H9 (cell line): ENCODE results near the gene ENTR1. TPM values are rescaled to one million over a fixed set of nuclear protein-coding genes. Genes with fewer than 3 reads are reported as not detected.

Experiments used
- DNase-seq: peaks from one replicate; pipeline ENCODE4 v3.0.0-alpha.2; 2017
- H2AFZ ChIP-seq: one replicate; pipeline ENCODE4 v1.6.1; 2013; ENCODE audit warnings: mild to moderate bottlenecking, low read length, control low read depth, moderate library complexity
- H2AK5ac ChIP-seq: 2 replicates; pipeline ENCODE4 v1.6.1; 2013; ENCODE audit warnings: low read length, control low read depth, mixed read lengths; ENCODE audit not compliant: insufficient read length
- H2BK120ac ChIP-seq: one replicate; pipeline ENCODE4 v1.6.1; 2013; ENCODE audit warnings: low read depth, mild to moderate bottlenecking, low read length, control low read depth, inconsistent platforms; ENCODE audit not compliant: poor library complexity, severe bottlenecking
- H2BK12ac ChIP-seq: 2 replicates; pipeline ENCODE4 v1.6.1; 2013; ENCODE audit warnings: low read length, control low read depth, mixed read lengths, low read depth; ENCODE audit not compliant: insufficient read length
- H2BK15ac ChIP-seq: 2 replicates; pipeline ENCODE4 v1.6.1; 2013; ENCODE audit warnings: low read depth, low read length, control low read depth
- H2BK20ac ChIP-seq: one replicate; pipeline ENCODE4 v1.6.1; 2013; ENCODE audit warnings: low read depth, mild to moderate bottlenecking, low read length, control low read depth, inconsistent platforms; ENCODE audit not compliant: poor library complexity, severe bottlenecking
- H2BK5ac ChIP-seq: 2 replicates; pipeline ENCODE4 v1.6.1; 2013; ENCODE audit warnings: low read length, control low read depth, mixed read lengths; ENCODE audit not compliant: insufficient read length
- H3K14ac ChIP-seq: 2 replicates; pipeline ENCODE4 v1.6.1; 2013; ENCODE audit warnings: low read length, control low read depth; ENCODE audit not compliant: insufficient read depth
- H3K18ac ChIP-seq: 2 replicates; pipeline ENCODE4 v1.6.1; 2013; ENCODE audit warnings: low read depth, mild to moderate bottlenecking, mixed read lengths, low read length, control low read depth; ENCODE audit not compliant: insufficient read length
- H3K23ac ChIP-seq: 2 replicates; pipeline ENCODE4 v1.6.1; 2013; ENCODE audit warnings: low read length, control low read depth, mixed read lengths, low read depth; ENCODE audit not compliant: insufficient read length
- H3K23me2 ChIP-seq: 2 replicates; pipeline ENCODE4 v1.6.1; 2013; ENCODE audit warnings: low read depth, mild to moderate bottlenecking, mixed read lengths, low read length, control low read depth; ENCODE audit not compliant: insufficient read length, poor library complexity, severe bottlenecking
- H3K27ac ChIP-seq: 2 replicates; pipeline ENCODE4 v1.5.1; 2013; ENCODE audit warnings: low read length, control low read depth, mixed read lengths, low read depth; ENCODE audit not compliant: insufficient read length
- H3K27me3 ChIP-seq: 2 replicates; pipeline ENCODE4 v1.6.1; 2013; ENCODE audit warnings: low read length, control low read depth, inconsistent platforms; ENCODE audit not compliant: insufficient read depth
- H3K4ac ChIP-seq: 2 replicates; pipeline ENCODE4 v1.6.1; 2013; ENCODE audit warnings: low read depth, mild to moderate bottlenecking, control low read depth, inconsistent platforms, low read length, moderate library complexity
- H3K4me1 ChIP-seq: 2 replicates; pipeline ENCODE4 v1.6.1; 2013; ENCODE audit warnings: low read length, control low read depth, inconsistent platforms; ENCODE audit not compliant: insufficient read depth
- H3K4me2 ChIP-seq: 2 replicates; pipeline ENCODE4 v1.6.1; 2013; ENCODE audit warnings: low read length, control low read depth, mixed read lengths; ENCODE audit not compliant: insufficient read length, insufficient read depth
- H3K56ac ChIP-seq: 2 replicates; pipeline ENCODE4 v1.6.1; 2013; ENCODE audit warnings: low read depth, mild to moderate bottlenecking, mixed read lengths, low read length, control low read depth; ENCODE audit not compliant: insufficient read length
- H3K79me1 ChIP-seq: 2 replicates; pipeline ENCODE4 v1.6.1; 2013; ENCODE audit warnings: low read depth, mild to moderate bottlenecking, moderate library complexity, low read length, control low read depth, inconsistent platforms; ENCODE audit not compliant: insufficient read depth, poor library complexity, severe bottlenecking
- H3K79me2 ChIP-seq: 2 replicates; pipeline ENCODE4 v1.6.1; 2013; ENCODE audit warnings: low read length, control low read depth, inconsistent platforms; ENCODE audit not compliant: insufficient read depth
- H3K9ac ChIP-seq: 2 replicates; pipeline ENCODE4 v1.6.1; 2013; ENCODE audit warnings: low read length, control low read depth, mixed read lengths; ENCODE audit not compliant: insufficient read length; ENCODE audit errors: extremely low read depth
- H3K9me3 ChIP-seq: one replicate; pipeline ENCODE4 v1.6.1; 2013; ENCODE audit warnings: low read depth, low read length, inconsistent platforms; ENCODE audit not compliant: control insufficient read depth
- H3T11ph ChIP-seq: one replicate; pipeline ENCODE4 v1.6.1; 2013; ENCODE audit warnings: mild to moderate bottlenecking, low read length, control low read depth, inconsistent platforms
- H4K20me1 ChIP-seq: one replicate; pipeline ENCODE4 v1.6.1; 2013; ENCODE audit not compliant: control insufficient read depth, insufficient read length, insufficient read depth
- H4K5ac ChIP-seq: 2 replicates; pipeline ENCODE4 v1.6.1; 2013; ENCODE audit warnings: low read depth, mild to moderate bottlenecking, mixed read lengths, low read length, control low read depth; ENCODE audit not compliant: insufficient read length
- H4K8ac ChIP-seq: replicated peaks from 2 replicates; pipeline ENCODE4 v1.6.1; 2013; ENCODE audit warnings: low read length, control low read depth, mixed read lengths, low read depth; ENCODE audit not compliant: insufficient read length
- H4K91ac ChIP-seq: 2 replicates; pipeline ENCODE4 v1.6.1; 2013; ENCODE audit warnings: low read depth, mild to moderate bottlenecking, moderate library complexity, mixed read lengths, low read length, control low read depth; ENCODE audit not compliant: insufficient read length
- H3K27ac Mint-ChIP-seq, 3 experiments: 2 replicates in 2 of 3; 3 replicates in 1 of 3; pipeline ENCODE4 v1.8.0; 2020 to 2021; ENCODE audit warnings: mixed read lengths in 3 of 3, mild to moderate bottlenecking in 1 of 3, moderate library complexity in 1 of 3
- H3K27me3 Mint-ChIP-seq: 2 replicates; pipeline ENCODE4 v1.8.0; 2021; ENCODE audit warnings: low read depth, mild to moderate bottlenecking, moderate library complexity, mixed read lengths
- H3K36me3 Mint-ChIP-seq, 3 experiments: 2 replicates in 2 of 3; 3 replicates in 1 of 3; pipeline ENCODE4 v1.8.0; 2020 to 2021; ENCODE audit warnings: low read depth in 3 of 3, mixed read lengths in 3 of 3; ENCODE audit not compliant: insufficient read depth in 1 of 3
- H3K4me1 Mint-ChIP-seq, 2 experiments: 2 replicates each; pipeline ENCODE4 v1.8.0; 2020; ENCODE audit warnings: mixed read lengths in 2 of 2
- H3K4me3 Mint-ChIP-seq, 2 experiments: 2 replicates in 1 of 2; 3 replicates in 1 of 2; pipeline ENCODE4 v1.8.0; 2020 to 2021; ENCODE audit warnings: mild to moderate bottlenecking in 2 of 2, mixed read lengths in 2 of 2, moderate library complexity in 1 of 2
- H3K9me3 Mint-ChIP-seq, 2 experiments: 2 replicates in 1 of 2; 3 replicates in 1 of 2; pipeline ENCODE4 v1.8.0; 2020; ENCODE audit warnings: mild to moderate bottlenecking in 2 of 2, mixed read lengths in 2 of 2, moderate library complexity in 1 of 2
- WGBS: extraction: QIAGEN DNeasy Blood & Tissue Kit; methylation state at CpG from one replicate; pipeline ENCODE4 v1.1.7; 2013; ENCODE audit warnings: missing lambda C conversion rate, low lambda C conversion rate, mixed read lengths; ENCODE audit not compliant: insufficient read length; ENCODE audit errors: extremely low coverage; 5-methylcytosine and 5-hydroxymethylcytosine counted together
- total RNA-seq: library from RNA; stranded (reverse); gene quantifications from 2 replicates; pipeline ENCODE4 v1.2.1, GENCODE V29; 2021
- TF ChIP-seq, protein P1 (sequence below): fragments of 200-600 bp; sonication (generic); conservative IDR thresholded peaks from 3 replicates; pipeline ENCODE4 v1.8.0; 2021; ENCODE audit warnings: antibody characterized with exemption, mild to moderate bottlenecking

The ENTR1 gene
- total RNA-seq, 1 experiment from 2014 or later, result 108 TPM

DNA sequence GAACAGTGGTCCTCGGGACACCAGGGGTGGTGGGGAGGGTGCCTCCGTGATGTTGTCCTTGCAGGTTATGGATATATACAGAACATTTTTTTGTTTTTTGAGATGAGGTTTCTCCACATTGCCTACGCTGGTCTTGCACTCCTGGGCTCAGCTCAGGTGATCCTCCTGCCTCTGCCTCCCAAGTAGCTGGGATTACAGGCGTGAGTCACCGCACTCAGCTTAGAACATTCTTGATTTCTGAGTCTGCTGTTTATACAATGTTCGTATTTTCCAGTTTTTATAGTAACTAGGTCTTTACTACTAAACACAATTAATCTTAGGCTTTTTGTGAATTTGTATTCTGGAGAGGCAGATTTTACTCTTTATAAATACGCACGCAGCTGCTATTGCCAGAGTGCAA lies 6.0 kb upstream of the ENTR1 start:
- Histone ChIP-seq H3K23ac (no peak overlapping the region), H2BK12ac (no peak overlapping the region), H3K4me2 (no peak overlapping the region), H2BK5ac (no peak overlapping the region), H3K4ac (no peak overlapping the region), H3K27ac (no peak overlapping the region), H2BK120ac (no peak overlapping the region), H3K79me1 (peaks cover 9% of the 10 kb centered on the region), H4K8ac (no peak overlapping the region), H3K14ac (no peak overlapping the region), H3K27me3 (no peaks in the 10 kb centered on the region), H3T11ph (no peak overlapping the region), H2AK5ac (no peak overlapping the region), H3K9ac (no peak overlapping the region), H2AFZ (no peak overlapping the region), H3K18ac (no peak overlapping the region), H3K79me2 (peaks cover 6% of the 10 kb centered on the region; the same call in 1 of the 2 replicates), H2BK20ac (no peak overlapping the region), H2BK15ac (no peak overlapping the region), H3K9me3 (no peaks in the 10 kb centered on the region), H3K56ac (no peak overlapping the region), H3K4me1 (no peaks in the 10 kb centered on the region), H4K5ac (no peak overlapping the region), H4K91ac (no peak overlapping the region), H4K20me1 (no peaks in the 10 kb centered on the region), H3K23me2 (peaks cover under 1% of the 10 kb centered on the region)
- Mint-ChIP-seq H3K4me3 (no peak overlapping the region), H3K36me3 (peaks cover 42 to 86% (median 72%) of the 10 kb centered on the region in 3 experiments), H3K4me1 (peaks cover 4 to 6% of the 10 kb centered on the region in 2 experiments), H3K27ac (no peak overlapping the region), H3K9me3 (no peaks in the 10 kb centered on the region), H3K27me3 (no peaks in the 10 kb centered on the region)
- no peak for DNase-seq
- TF ChIP-seq, protein P1, sequence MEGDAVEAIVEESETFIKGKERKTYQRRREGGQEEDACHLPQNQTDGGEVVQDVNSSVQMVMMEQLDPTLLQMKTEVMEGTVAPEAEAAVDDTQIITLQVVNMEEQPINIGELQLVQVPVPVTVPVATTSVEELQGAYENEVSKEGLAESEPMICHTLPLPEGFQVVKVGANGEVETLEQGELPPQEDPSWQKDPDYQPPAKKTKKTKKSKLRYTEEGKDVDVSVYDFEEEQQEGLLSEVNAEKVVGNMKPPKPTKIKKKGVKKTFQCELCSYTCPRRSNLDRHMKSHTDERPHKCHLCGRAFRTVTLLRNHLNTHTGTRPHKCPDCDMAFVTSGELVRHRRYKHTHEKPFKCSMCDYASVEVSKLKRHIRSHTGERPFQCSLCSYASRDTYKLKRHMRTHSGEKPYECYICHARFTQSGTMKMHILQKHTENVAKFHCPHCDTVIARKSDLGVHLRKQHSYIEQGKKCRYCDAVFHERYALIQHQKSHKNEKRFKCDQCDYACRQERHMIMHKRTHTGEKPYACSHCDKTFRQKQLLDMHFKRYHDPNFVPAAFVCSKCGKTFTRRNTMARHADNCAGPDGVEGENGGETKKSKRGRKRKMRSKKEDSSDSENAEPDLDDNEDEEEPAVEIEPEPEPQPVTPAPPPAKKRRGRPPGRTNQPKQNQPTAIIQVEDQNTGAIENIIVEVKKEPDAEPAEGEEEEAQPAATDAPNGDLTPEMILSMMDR, result no peak
- WGBS, result no CpG with 5 or more reads among the region's 8 CpGs
